Tibial nerve (tissue), 3 donors: Measurements from ENCODE around the gene THAP5.

Experiments
- POLR2A ChIP-seq, 2 donors: fragments of 450-650 bp; IDR thresholded peaks; one replicate each; pipeline ENCODE4 v1.6.1; 2017; ENCODE audit warnings: antibody characterized with exemption in 2 of 2, mild to moderate bottlenecking in 2 of 2, moderate library complexity in 2 of 2
- TF ChIP-seq, protein P1 (sequence below), 5 experiments: fragments of 200-600 bp in 3 of 5; fragments of 450-650 bp in 2 of 5; sonication (generic) in 3 of 5; IDR thresholded peaks; one replicate each; pipeline ENCODE4 v1.5.1; 2016 to 2019; ENCODE audit warnings: antibody characterized with exemption in 5 of 5, mild to moderate bottlenecking in 3 of 5, moderate library complexity in 2 of 5

DNA sequence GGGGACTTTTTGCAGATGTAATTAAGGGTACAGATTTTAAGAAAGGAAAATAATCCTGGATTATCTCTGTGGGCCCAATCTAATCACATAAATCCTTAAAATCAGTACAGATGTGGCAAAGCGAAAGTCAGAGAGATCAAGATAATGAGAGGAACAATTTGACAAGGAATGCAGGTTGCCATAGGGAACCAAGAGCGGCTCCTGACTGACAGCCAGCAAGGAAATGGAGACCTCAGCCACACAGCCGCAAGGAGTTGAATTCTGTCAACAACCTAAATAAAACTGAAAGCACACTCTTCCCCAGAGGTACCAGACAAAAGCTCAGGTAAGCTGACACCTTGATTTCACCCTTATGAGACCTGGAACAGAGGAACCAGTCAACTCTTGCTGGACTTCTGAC is 40.2 kb downstream of the THAP5 start:
- no peak for TF ChIP-seq POLR2A (IDR thresholded peaks at IDR 0.05)
- TF ChIP-seq, protein P1, sequence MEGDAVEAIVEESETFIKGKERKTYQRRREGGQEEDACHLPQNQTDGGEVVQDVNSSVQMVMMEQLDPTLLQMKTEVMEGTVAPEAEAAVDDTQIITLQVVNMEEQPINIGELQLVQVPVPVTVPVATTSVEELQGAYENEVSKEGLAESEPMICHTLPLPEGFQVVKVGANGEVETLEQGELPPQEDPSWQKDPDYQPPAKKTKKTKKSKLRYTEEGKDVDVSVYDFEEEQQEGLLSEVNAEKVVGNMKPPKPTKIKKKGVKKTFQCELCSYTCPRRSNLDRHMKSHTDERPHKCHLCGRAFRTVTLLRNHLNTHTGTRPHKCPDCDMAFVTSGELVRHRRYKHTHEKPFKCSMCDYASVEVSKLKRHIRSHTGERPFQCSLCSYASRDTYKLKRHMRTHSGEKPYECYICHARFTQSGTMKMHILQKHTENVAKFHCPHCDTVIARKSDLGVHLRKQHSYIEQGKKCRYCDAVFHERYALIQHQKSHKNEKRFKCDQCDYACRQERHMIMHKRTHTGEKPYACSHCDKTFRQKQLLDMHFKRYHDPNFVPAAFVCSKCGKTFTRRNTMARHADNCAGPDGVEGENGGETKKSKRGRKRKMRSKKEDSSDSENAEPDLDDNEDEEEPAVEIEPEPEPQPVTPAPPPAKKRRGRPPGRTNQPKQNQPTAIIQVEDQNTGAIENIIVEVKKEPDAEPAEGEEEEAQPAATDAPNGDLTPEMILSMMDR (IDR thresholded peaks at IDR 0.05): no peak
